Osteoblast (primary cell): ENCODE results near the gene VPS35L. TPM values are rescaled to one million over a fixed set of nuclear protein-coding genes. Genes with fewer than 3 reads are reported as not detected.

Experiments used
- DNase-seq: peaks from one replicate; pipeline ENCODE4 v3.0.0; 2011; ENCODE audit warnings: low spot score, mixed read lengths; ENCODE audit not compliant: insufficient read length; ENCODE audit errors: missing footprints
- H2AFZ ChIP-seq: 2 replicates; pipeline ENCODE4 v1.6.0; 2011; ENCODE audit warnings: mild to moderate bottlenecking, low read length
- H3K27ac ChIP-seq: 2 replicates; pipeline ENCODE4 v1.5.1; 2011; ENCODE audit warnings: mild to moderate bottlenecking, low read depth, low read length, moderate library complexity
- H3K27me3 ChIP-seq: 2 replicates; pipeline ENCODE4 v1.6.0; 2012; ENCODE audit warnings: mild to moderate bottlenecking, control low read depth, inconsistent platforms, low read length, moderate library complexity; ENCODE audit not compliant: insufficient read depth
- H3K36me3 ChIP-seq: 2 replicates; pipeline ENCODE4 v1.5.1; 2011; ENCODE audit warnings: mild to moderate bottlenecking, low read length, control low read depth, moderate library complexity; ENCODE audit not compliant: insufficient read depth
- H3K4me1 ChIP-seq: 2 replicates; pipeline ENCODE4 v1.5.1; 2011; ENCODE audit warnings: mild to moderate bottlenecking, low read length, control low read depth, moderate library complexity; ENCODE audit not compliant: insufficient read depth
- H3K4me2 ChIP-seq: 2 replicates; pipeline ENCODE4 v1.6.0; 2011; ENCODE audit warnings: mild to moderate bottlenecking, low read length; ENCODE audit not compliant: insufficient read depth
- H3K4me3 ChIP-seq: fragments of 200-600 bp; sonication (generic); 3 replicates; pipeline ENCODE4 v1.5.1; 2012; ENCODE audit warnings: mild to moderate bottlenecking, low read length, inconsistent platforms; ENCODE audit not compliant: insufficient read depth
- H3K79me2 ChIP-seq: 2 replicates; pipeline ENCODE4 v1.6.0; 2012; ENCODE audit warnings: mild to moderate bottlenecking, low read length, control low read depth, inconsistent platforms; ENCODE audit not compliant: insufficient read depth
- H3K9me3 ChIP-seq: 2 replicates; pipeline ENCODE4 v1.5.1; 2011; ENCODE audit warnings: low read depth, low read length, control low read depth
- H4K20me1 ChIP-seq: 2 replicates; pipeline ENCODE4 v1.6.0; 2012; ENCODE audit warnings: mild to moderate bottlenecking, low read length, control low read depth; ENCODE audit not compliant: insufficient read depth
- CTCF ChIP-seq: IDR thresholded peaks from 2 replicates; pipeline ENCODE4 v1.5.1; 2011; ENCODE audit warnings: mild to moderate bottlenecking, low read depth, low read length, moderate library complexity; ENCODE audit errors: extremely low read depth
- total RNA-seq: library from RNA; depleted of rRNA; stranded (reverse); fragments of >200 nt; gene quantifications from 2 replicates; pipeline ENCODE4 v1.2.3, GENCODE V29; 2012

Gene VPS35L
- total RNA-seq, 1 donor = 64.8 TPM

- no peak for TF ChIP-seq CTCF
- H3K27ac ChIP-seq = no peak overlapping the region
- DNase-seq = no peak
- H3K4me1 ChIP-seq = no peaks in the 10 kb centered on the region
- H3K36me3 ChIP-seq = no peaks in the 10 kb centered on the region
- H3K9me3 ChIP-seq = no peaks in the 10 kb centered on the region
- H3K4me2 ChIP-seq = no peak overlapping the region
- no peak overlapping the region for H2AFZ ChIP-seq
- H4K20me1 ChIP-seq = no peaks in the 10 kb centered on the region
- no peak overlapping the region for H3K4me3 ChIP-seq
- H3K27me3 ChIP-seq = no peaks in the 10 kb centered on the region
- no peaks in the 10 kb centered on the region for H3K79me2 ChIP-seq
Observed at GRCh38 chr16:19735074-19735867, 179.8 kb downstream of the VPS35L start.

GRCh38 chr16:19737306-19738038 is 182.0 kb downstream of the VPS35L start:
- Histone ChIP-seq H3K4me2 (no peak overlapping the region), H3K4me3 (no peak overlapping the region), H3K79me2 (no peaks in the 10 kb centered on the region), H3K36me3 (no peaks in the 10 kb centered on the region), H3K4me1 (no peaks in the 10 kb centered on the region), H3K27ac (no peak overlapping the region), H2AFZ (no peak overlapping the region), H3K27me3 (no peaks in the 10 kb centered on the region), H3K9me3 (no peaks in the 10 kb centered on the region), H4K20me1 (no peaks in the 10 kb centered on the region)
- no peak for DNase-seq
- no peak for TF ChIP-seq CTCF

GRCh38 chr16:19741354-19741753 is 185.9 kb downstream of the VPS35L start:
- Histone ChIP-seq H3K4me3 (no peak overlapping the region), H4K20me1 (no peaks in the 10 kb centered on the region), H3K27me3 (no peaks in the 10 kb centered on the region), H3K9me3 (no peaks in the 10 kb centered on the region), H2AFZ (no peak overlapping the region), H3K27ac (no peak overlapping the region), H3K36me3 (no peaks in the 10 kb centered on the region), H3K79me2 (no peaks in the 10 kb centered on the region), H3K4me1 (peaks cover 3% of the 10 kb centered on the region), H3K4me2 (no peak overlapping the region)
- no peak for DNase-seq
- TF ChIP-seq CTCF = no peak

GRCh38 chr16:19743816-19744159 is 188.3 kb downstream of the VPS35L start:
- Histone ChIP-seq H3K36me3 (no peaks in the 10 kb centered on the region), H3K4me2 (no peak overlapping the region), H3K27ac (no peak overlapping the region), H3K9me3 (no peaks in the 10 kb centered on the region), H3K4me1 (peaks cover 3% of the 10 kb centered on the region), H3K27me3 (no peaks in the 10 kb centered on the region), H2AFZ (no peak overlapping the region), H3K4me3 (no peak overlapping the region), H4K20me1 (no peaks in the 10 kb centered on the region), H3K79me2 (no peaks in the 10 kb centered on the region)
- DNase-seq = no peak
- TF ChIP-seq CTCF = no peak
